Fibroblast of the conjunctiva (primary cell): ENCODE results near the gene MARK3.
"Not testable (repeated sequence)": the region's sequence is repeated elsewhere in the genome, so short reads cannot be mapped to it uniquely, and the experiment has no call there.

Experiments used
- DNase-seq: peaks from one replicate; pipeline ENCODE4 v3.0.0-alpha.2; 2010; ENCODE audit warnings: low read depth

The MARK3 gene

GRCh38 chr14:103492156-103492925, 107.1 kb downstream of the MARK3 start:
- DNase-seq = no peak

- no peak for DNase-seq
Measured at GRCh38 chr14:103495854-103496253, 110.6 kb downstream of the MARK3 start.

GRCh38 chr14:103496776-103497175, 111.6 kb downstream of the MARK3 start:
- no peak for DNase-seq

GRCh38 chr14:103499709-103500108, 114.5 kb downstream of the MARK3 start:
- no peak for DNase-seq

GRCh38 chr14:103500148-103500990, 115.2 kb downstream of the MARK3 start:
- DNase-seq = peak; percentile 81

GRCh38 chr14:103501041-103501870, 116.0 kb downstream of the MARK3 start:
- DNase-seq = no peak

- no peak for DNase-seq
Measured at GRCh38 chr14:103501921-103502669, 116.9 kb downstream of the MARK3 start.

GRCh38 chr14:103502877-103503276, 117.7 kb downstream of the MARK3 start:
- no peak for DNase-seq

- no peak for DNase-seq
Measured at GRCh38 chr14:103503296-103503695, 118.1 kb downstream of the MARK3 start.

GRCh38 chr14:103504991-103505565, 119.9 kb downstream of the MARK3 start:
- DNase-seq = no peak

GRCh38 chr14:103507751-103508150, 122.5 kb downstream of the MARK3 start:
- no peak for DNase-seq

- no peak for DNase-seq
Measured at GRCh38 chr14:103508521-103509329, 123.5 kb downstream of the MARK3 start.

- no peak for DNase-seq
Measured at GRCh38 chr14:103509864-103510723, 124.9 kb downstream of the MARK3 start.

- DNase-seq = no peak
Measured at GRCh38 chr14:103510724-103511693, 125.8 kb downstream of the MARK3 start.

- not testable (repeated sequence) for DNase-seq
Measured at GRCh38 chr14:103512180-103512579, 127.0 kb downstream of the MARK3 start.

GRCh38 chr14:103512701-103513611, 127.7 kb downstream of the MARK3 start:
- no peak for DNase-seq
